Kidney capillary endothelial cell (primary cell): Measurements from ENCODE around the gene ZCCHC7.
"Not testable (repeated sequence)": the region's sequence is repeated elsewhere in the genome, so short reads cannot be mapped to it uniquely, and the experiment has no call there.

Experiments
- DNase-seq: peaks from one replicate; pipeline ENCODE4 v3.0.0-alpha.2; 2018; ENCODE audit warnings: low spot score

The ZCCHC7 gene

GRCh38 chr9:37120843-37121335 is 515 bp downstream of the ZCCHC7 start:
- peak; percentile 22 for DNase-seq

DNA sequence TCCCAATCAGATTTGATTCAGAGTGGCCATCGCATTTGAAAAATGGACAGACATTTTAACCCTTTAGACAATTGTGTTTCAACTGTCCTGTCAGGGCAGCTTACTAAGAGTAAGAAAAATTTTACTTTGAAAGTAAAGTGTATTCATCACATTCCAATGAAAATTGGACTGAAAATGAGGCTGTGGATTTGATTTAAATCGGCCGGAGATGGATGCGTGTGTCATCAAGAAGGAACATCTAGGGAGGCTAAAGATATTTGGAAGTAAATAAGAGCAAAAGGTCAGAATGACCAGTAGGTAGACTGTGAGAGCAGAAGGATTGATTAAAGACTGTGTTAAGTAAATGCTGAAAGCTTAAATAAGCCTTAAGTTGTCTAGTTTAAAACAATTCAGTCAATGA is 1.5 kb downstream of the ZCCHC7 start:
- no peak for DNase-seq

DNA sequence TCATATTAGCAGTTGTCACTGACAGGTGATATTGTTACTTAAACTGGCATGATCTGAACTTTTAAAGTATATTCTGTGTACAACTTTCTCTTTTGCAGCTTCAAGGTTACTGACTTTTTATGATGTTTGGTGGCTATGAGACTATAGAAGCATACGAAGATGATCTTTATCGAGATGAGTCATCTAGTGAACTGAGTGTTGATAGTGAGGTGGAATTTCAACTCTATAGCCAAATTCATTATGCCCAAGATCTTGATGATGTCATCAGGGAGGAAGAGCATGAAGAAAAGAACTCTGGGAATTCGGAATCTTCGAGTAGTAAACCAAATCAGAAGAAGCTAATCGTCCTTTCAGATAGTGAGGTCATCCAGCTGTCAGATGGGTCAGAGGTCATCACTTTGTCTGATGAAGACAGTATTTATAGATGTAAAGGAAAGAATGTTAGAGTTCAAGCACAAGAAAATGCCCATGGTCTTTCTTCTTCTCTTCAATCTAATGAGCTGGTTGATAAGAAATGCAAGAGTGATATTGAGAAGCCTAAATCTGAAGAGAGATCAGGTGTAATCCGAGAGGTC is 5.9 kb downstream of the ZCCHC7 start:
- DNase-seq: no peak

DNA sequence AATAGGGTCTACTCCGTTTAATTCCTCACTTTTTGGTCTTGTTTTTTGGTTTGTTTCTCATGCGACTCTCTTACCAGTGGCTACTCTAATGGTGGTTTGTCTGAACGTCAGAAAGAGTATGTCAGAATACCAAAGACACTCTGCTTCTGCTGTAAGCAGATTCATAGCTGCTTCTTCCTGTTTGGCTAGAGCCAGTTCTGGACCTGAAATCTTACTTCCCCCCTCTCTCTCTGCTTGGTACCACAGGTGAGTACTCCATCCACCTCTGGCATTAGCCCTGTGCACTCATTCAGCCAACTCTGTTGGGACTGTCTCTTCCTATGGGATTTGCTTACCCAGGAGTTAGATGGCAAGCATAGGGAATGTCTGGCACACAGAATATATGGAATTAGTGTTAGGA is 6.6 kb downstream of the ZCCHC7 start:
- no peak for DNase-seq

DNA sequence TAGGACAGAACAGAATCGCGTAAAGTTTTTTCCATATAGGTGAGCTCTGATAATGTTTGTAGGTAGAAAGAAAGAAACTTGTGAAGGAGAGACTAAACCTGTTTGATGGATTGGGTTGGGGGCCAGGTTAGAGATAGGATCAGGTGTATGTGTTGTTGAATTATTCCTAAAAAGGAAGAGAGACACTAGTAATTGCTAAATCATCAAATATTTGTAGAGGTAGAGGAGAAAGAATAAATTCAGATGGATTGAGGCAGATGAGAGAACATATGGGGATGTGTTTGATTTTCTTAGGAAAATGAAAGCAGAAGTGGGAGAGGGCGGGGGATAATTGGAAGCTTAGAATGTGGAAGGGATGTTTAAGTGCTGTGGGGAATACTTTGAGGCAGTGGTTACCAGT is 7.7 kb downstream of the ZCCHC7 start:
- DNase-seq: no peak

DNA sequence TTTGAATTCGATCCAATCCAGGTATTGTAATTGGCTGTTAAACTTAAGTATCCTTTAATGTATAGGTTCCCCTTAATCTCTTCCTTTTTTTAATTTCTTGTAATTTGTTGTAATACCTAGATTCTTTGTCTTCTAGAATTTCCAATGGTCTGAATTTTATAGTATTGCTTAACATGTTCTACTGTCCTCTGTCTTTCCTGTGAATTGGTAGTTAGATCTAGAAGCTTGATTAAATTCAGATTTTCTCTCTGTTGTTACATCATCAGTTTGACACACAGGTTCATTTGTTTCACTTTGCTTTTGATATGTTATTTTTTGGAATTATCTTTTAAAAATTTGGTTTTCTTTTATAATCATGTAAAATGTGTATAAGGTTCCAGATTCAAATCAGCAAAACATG is 13.8 kb downstream of the ZCCHC7 start:
- no peak for DNase-seq

- DNase-seq: no peak
Observed at GRCh38 chr9:37141015-37141414, 20.6 kb downstream of the ZCCHC7 start.

- DNase-seq: no peak
Observed at GRCh38 chr9:37144762-37145161, 24.4 kb downstream of the ZCCHC7 start.

- DNase-seq: no peak
Observed at GRCh38 chr9:37146410-37146809, 26.0 kb downstream of the ZCCHC7 start.

DNA sequence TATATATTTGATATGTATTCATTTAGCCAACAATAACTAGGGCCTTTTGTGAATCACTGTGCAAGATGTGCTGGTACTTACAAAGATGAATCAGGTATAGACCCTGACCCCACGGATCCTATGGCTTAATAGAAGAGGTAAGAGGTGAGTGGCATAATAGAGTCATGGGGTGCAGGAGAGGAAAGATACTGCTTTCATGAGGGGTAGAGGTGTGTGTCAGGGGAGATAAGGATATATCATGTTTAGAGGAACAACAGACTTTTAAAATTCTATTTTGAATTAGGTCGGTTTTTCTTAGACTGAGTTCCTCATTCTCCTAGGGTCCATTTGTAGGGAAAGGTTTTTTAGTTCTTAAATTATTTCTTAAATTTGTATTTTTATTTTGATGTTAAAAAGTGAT is 27.8 kb downstream of the ZCCHC7 start:
- no peak for DNase-seq

DNA sequence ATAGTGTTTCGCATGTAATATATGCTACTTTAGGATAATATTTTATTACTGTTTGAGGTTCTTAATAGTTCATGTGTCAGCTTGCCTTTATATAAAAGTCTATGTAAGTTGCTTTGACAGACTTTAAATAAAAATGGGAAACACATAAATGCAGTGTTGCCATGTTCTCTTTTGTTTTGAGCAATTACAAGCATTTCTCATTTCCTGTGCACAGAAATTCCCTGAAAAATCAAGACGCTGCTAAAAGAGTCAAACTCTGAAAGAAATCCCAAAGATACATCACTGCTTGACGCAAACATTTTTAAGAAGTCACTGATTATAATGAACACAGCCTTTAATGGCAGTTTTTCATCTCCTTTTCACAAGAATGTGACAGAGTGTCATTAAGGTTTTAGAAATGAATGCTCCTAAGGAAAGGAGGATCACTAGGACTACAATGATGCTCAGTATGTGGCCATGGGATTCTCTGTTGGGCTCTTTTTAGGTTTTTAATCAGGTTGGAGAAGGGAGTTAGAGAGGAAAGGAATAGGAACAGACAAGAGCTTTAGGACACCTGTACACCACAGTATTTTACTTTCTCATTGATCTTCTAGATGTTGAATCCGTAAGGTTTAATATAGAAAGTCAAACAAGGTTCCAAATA is 29.4 kb downstream of the ZCCHC7 start:
- no peak for DNase-seq

GRCh38 chr9:37150415-37150814 is 30.0 kb downstream of the ZCCHC7 start:
- DNase-seq: no peak

DNA sequence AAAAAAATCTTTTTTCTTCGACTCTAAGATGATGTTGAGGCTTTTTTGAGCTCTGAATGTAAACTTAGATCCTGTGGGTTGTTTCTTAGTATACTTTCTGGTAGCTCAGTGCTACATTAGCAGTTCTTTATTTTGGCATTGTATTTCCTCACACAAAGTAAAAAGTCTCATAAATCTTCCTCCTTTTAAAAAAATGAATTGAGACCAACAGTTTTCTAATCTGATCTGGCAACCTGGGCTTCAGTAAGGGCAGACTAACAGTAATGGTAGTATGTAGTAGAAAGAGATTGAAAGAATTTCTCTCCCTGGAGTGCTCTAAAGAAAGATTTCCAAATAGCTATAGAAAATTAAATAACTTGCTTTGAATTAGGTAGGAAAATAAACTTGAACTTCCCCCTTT is 31.4 kb downstream of the ZCCHC7 start:
- DNase-seq: no peak

DNA sequence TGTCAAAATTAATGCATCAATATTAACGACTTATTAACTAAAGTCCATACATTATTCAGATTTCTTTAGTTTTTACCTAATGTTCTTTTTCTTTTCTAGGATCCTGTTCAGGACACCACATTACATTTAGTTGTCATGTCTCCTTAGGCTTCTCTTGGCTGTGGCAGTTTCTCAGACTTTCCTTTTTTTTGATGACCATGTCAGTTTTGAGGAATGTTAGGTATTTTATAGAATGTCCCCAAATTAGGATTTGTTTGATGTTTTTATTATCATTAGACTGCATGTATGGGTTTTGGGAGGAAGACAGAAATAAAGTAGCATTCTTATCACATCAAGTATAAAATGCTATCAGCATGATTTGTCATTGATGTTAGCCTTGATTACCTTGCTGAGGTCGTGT is 32.0 kb downstream of the ZCCHC7 start:
- no peak for DNase-seq

DNA sequence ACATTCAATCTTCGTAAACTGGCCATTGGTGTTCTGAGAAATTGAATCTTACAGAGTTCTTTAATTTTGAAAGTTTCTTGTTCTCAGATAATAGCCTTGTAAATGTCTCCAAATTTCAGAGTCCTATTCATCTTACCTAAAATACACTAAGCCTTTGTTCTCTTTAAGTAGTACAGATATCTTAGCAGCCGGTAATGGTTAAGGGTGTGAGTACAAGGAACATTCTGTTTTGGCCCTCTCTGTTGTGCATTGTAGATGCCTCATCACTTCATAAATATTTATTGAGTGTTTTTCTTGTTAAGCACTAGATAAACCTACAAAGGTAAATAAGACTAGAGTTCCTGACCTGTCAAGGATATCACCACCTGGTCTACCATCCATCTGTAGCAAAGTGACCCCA is 35.2 kb downstream of the ZCCHC7 start:
- no peak for DNase-seq

DNA sequence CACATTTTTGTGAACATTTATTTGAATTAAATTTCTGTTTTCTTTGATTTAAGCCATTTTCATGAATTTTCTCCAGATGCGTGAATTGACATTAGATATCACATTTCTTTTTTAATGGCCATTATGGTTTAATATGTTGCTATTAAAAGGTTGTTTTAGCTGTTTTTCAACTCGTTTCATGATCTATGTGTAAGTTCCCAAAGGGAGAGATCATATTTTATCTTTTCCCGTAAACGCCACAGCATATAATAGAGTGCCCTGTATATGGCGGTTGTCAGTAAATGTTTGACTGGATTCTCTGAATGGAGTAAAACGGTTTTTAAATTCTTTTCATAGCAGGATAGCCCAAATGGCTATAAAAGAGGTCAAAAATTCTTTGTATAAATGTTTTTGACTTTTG is 35.8 kb downstream of the ZCCHC7 start:
- no peak for DNase-seq

DNA sequence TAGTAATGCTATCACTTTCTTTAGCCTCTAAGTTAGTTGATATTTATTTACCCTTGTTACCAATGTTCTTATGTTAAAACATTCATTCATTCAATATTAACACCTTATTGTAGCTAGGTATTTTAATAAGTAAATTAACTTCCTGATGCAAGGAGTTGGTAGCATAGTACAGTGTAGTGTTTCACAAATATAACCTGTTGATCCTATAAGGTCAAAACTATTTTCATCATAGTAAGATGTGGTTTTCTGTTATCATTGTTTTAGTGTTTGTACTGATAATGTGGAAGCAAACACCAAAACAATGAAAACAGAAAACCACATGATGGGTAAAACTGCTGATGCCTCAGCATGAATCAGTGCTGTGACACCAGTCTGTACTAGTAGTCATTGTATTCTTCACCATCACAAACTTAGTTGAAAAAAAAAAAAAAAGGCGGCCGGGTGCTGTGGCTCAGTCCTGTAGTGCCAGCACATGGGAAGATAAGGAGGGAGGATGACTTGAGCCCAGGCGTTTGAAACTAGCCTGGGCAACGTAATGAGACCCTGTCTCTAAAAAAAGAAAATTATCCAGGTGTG is 36.5 kb downstream of the ZCCHC7 start:
- DNase-seq: peak; percentile 42

- no peak for DNase-seq
Observed at GRCh38 chr9:37157726-37158377, 37.5 kb downstream of the ZCCHC7 start.

- DNase-seq: no peak
Observed at GRCh38 chr9:37163299-37163698, 42.9 kb downstream of the ZCCHC7 start.

DNA sequence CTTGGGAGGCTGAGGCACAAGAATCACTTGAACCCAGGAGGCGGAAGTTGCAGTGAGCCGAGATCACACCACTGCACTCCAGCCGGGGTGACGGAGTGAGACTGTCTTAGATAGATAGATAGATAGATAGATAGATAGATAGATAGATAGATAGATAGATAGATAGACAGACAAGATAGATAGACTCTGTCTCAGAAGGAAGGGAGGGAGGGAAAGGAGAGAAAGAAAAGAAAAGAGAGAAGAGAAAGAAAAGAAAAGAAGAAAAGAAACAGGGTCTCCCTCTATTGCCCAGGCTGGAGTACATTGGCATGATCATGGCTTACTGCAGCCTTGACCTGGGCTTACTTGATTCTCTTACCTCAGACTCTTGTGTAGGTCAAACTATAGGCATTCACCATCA is 44.0 kb downstream of the ZCCHC7 start:
- DNase-seq: not testable (repeated sequence)

DNA sequence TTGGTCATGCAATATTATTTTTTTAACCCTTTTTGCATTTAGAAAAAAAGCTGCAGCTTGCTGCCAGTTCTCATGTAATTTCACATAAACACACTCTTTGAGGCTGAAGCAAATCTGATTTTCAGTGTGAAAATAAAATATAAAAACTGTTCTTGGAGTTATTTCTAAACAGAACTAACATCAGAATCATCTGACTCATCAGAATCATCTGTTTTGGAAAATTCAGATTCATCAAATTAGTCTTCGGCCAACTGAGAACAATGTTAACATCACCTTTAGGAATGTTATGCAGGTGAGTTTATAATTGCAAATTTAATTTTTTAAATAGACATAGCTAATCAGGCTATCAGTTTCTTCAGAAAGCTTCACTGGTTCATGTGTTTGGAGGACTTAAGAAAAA is 45.3 kb downstream of the ZCCHC7 start:
- DNase-seq: no peak

DNA sequence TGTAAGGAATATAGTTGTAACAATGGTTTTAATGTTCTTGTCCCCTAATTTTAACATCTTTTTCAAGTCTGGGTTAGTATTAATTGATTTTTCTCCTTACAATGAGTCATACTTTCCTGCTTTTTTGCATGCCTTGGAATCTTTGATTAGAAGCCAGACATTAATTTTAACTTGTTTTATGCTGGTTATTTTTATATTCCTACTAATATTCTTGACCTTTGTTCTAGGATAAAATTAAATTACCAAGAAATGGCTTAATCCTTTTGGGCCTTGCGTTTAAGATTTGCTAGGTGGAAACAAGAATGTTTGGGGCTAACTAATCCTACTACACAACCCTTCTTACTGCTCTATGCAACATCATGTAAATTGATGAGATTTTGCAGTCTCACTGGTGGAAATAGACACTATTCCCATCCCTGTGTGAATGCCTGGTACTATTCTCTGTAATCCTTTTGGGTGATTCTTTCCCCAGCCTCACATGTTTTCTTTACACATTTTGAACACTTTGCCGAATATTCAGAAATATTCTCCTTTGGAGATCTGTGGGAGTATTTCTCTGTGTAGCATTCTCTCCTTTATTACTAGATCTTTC is 47.2 kb downstream of the ZCCHC7 start:
- no peak for DNase-seq

DNA sequence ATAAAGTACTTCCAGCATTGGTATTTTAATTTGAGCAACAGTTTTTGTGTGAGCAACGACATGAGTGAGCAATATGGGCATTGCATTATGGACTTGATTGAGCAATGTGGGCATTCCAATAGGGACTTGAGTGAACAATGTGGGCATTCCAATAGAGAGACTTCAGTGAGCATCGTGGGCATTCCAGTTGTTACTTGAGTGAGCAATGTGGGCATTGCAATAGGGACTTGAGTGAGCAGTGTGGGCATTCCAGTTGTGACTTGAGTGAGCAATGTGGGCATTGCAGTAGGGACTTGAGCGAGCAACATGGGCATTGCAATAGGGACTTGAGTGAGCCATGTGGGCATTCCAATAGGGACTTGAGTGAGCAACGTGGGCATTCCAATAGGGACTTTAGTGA is 52.2 kb downstream of the ZCCHC7 start:
- no peak for DNase-seq
